GM18502 (cell line): ENCODE measurements around the gene CASP4.
A peak's percentile ranks its signal among the peaks of the same experiment; 100 is the strongest.
"Not testable (repeated sequence)": the region's sequence is repeated elsewhere in the genome, so short reads cannot be mapped to it uniquely, and the experiment has no call there.

Source experiments
- ATAC-seq: cut with Tn5 transposase; IDR thresholded peaks from one replicate; pipeline ENCODE4 v1.9.1; 2021; ENCODE audit warnings: mild to moderate bottlenecking; ENCODE audit not compliant: unreplicated experiment, poor library complexity

The CASP4 gene

GRCh38 chr11:104968355-104968855 is at the start of gene CASP4:
CASP4 (minus strand) TSS chr11:104968574; CDS start chr11:104968525, 49 bp downstream.
- ATAC-seq: peak; percentile 94

GRCh38 chr11:105007463-105007862 is 39.1 kb upstream of the CASP4 start:
- ATAC-seq: no peak

GRCh38 chr11:105005451-105005845 is 37.1 kb upstream of the CASP4 start:
- no peak for ATAC-seq

GRCh38 chr11:105004021-105004420 is 35.6 kb upstream of the CASP4 start:
- no peak for ATAC-seq

GRCh38 chr11:105003151-105003550 is 34.8 kb upstream of the CASP4 start:
- no peak for ATAC-seq

GRCh38 chr11:105000797-105001196 is 32.4 kb upstream of the CASP4 start:
- ATAC-seq: peak; percentile 92

GRCh38 chr11:105000167-105000566 is 31.8 kb upstream of the CASP4 start:
- no peak for ATAC-seq

- no peak for ATAC-seq
Measured at GRCh38 chr11:104999721-105000120, 31.3 kb upstream of the CASP4 start.

- ATAC-seq: no peak
Measured at GRCh38 chr11:104997288-104997687, 28.9 kb upstream of the CASP4 start.

GRCh38 chr11:104995001-104995408 is 26.6 kb upstream of the CASP4 start:
- no peak for ATAC-seq

GRCh38 chr11:104992781-104993180 is 24.4 kb upstream of the CASP4 start:
- ATAC-seq: no peak

GRCh38 chr11:104991994-104992393 is 23.6 kb upstream of the CASP4 start:
- ATAC-seq: no peak

GRCh38 chr11:104984808-104985207 is 16.4 kb upstream of the CASP4 start:
- no peak for ATAC-seq

GRCh38 chr11:104979839-104980238 is 11.5 kb upstream of the CASP4 start:
- ATAC-seq: no peak

GRCh38 chr11:104973616-104974015 is 5.2 kb upstream of the CASP4 start:
- ATAC-seq: no peak

GRCh38 chr11:104972924-104973323 is 4.5 kb upstream of the CASP4 start:
- not testable (repeated sequence) for ATAC-seq

- ATAC-seq: no peak
Measured at GRCh38 chr11:104970756-104971155, 2.4 kb upstream of the CASP4 start.

- peak; percentile 7 for ATAC-seq
Measured at GRCh38 chr11:104968856-104969776, 742 bp upstream of the CASP4 start.

- ATAC-seq: peak; percentile 15
Measured at GRCh38 chr11:104967534-104968354, 630 bp downstream of the CASP4 start.

GRCh38 chr11:104965735-104966134 is 2.6 kb downstream of the CASP4 start:
- no peak for ATAC-seq

- ATAC-seq: no peak
Measured at GRCh38 chr11:104964247-104964646, 4.1 kb downstream of the CASP4 start.
